Smooth muscle cell (in vitro differentiated cells): ENCODE data around the gene EPHA5. TPM values are rescaled to one million over a fixed set of nuclear protein-coding genes. Genes with fewer than 3 reads are reported as not detected.

Experiments
- DNase-seq: peaks from one replicate; lab custom pipeline; 2025; ENCODE audit not compliant: unreplicated experiment; lab: John Stamatoyannopoulos, UW
- H2AFZ ChIP-seq: fragments of 200-600 bp; sonication (generic); 2 replicates; pipeline ENCODE4 v1.6.0; 2016; ENCODE audit warnings: antibody characterized with exemption, low read depth, mild to moderate bottlenecking
- H3F3A ChIP-seq: fragments of 200-600 bp; sonication (generic); 2 replicates; pipeline ENCODE4 v1.6.0; 2017; ENCODE audit warnings: antibody characterized with exemption, low read depth
- H3K27ac ChIP-seq: fragments of 200-600 bp; sonication (generic); 2 replicates; pipeline ENCODE4 v1.5.1; 2016; ENCODE audit warnings: low read depth, mild to moderate bottlenecking
- H3K27me3 ChIP-seq: fragments of 200-600 bp; sonication (generic); 2 replicates; pipeline ENCODE4 v1.6.1; 2016; ENCODE audit warnings: low read depth, mild to moderate bottlenecking
- H3K36me3 ChIP-seq: fragments of 200-600 bp; sonication (generic); 2 replicates; pipeline ENCODE4 v1.5.1; 2016; ENCODE audit warnings: low read depth
- H3K4me1 ChIP-seq: fragments of 200-600 bp; sonication (generic); 2 replicates; pipeline ENCODE4 v1.5.1; 2016; ENCODE audit warnings: low read depth
- H3K4me2 ChIP-seq: fragments of 200-600 bp; sonication (generic); 2 replicates; pipeline ENCODE4 v1.6.0; 2016; ENCODE audit warnings: mild to moderate bottlenecking
- H3K4me3 ChIP-seq: fragments of 200-600 bp; sonication (generic); 2 replicates; pipeline ENCODE4 v1.5.1; 2016; ENCODE audit warnings: mild to moderate bottlenecking
- H3K79me2 ChIP-seq: fragments of 200-600 bp; sonication (generic); 2 replicates; pipeline ENCODE4 v1.6.0; 2016; ENCODE audit warnings: low read depth, mild to moderate bottlenecking
- H3K9ac ChIP-seq: fragments of 200-600 bp; sonication (generic); 2 replicates; pipeline ENCODE4 v1.6.0; 2016; ENCODE audit warnings: low read depth
- H3K9me3 ChIP-seq: fragments of 200-600 bp; sonication (generic); replicated peaks from 2 replicates; pipeline ENCODE4 v1.5.1; 2016; ENCODE audit warnings: low read depth
- H4K20me1 ChIP-seq: fragments of 200-600 bp; sonication (generic); 2 replicates; pipeline ENCODE4 v1.6.0; 2016; ENCODE audit warnings: low read depth
- WGBS: methylation state at CpG from one replicate; pipeline ENCODE4 v1.1.7; 2016; ENCODE audit warnings: low lambda C conversion rate; 5-methylcytosine and 5-hydroxymethylcytosine counted together
- polyA plus RNA-seq: library from polyadenylated mRNA; unstranded; fragments of >200 nt; fragmentation: Nextera tagmentation; extraction: Ambion mirVana; gene quantifications from 2 replicates; pipeline ENCODE4 v1.2.1, GENCODE V29; 2016
- total RNA-seq: library from RNA; depleted of rRNA; stranded (reverse); fragments of >200 nt; gene quantifications from 2 replicates; pipeline ENCODE4 v1.2.3, GENCODE V29; 2014
- TF ChIP-seq, protein P1 (sequence below): fragments of 200-600 bp; sonication (generic); IDR thresholded peaks from 2 replicates; pipeline ENCODE4 v1.5.1; 2017; ENCODE audit warnings: borderline replicate concordance, mild to moderate bottlenecking, antibody characterized with exemption; ENCODE audit not compliant: insufficient read depth, poor library complexity, severe bottlenecking

EPHA5 gene
- total and polyA plus RNA-seq, 2 experiments from 2014 or later = 0.04 TPM; not detected in 1

DNA sequence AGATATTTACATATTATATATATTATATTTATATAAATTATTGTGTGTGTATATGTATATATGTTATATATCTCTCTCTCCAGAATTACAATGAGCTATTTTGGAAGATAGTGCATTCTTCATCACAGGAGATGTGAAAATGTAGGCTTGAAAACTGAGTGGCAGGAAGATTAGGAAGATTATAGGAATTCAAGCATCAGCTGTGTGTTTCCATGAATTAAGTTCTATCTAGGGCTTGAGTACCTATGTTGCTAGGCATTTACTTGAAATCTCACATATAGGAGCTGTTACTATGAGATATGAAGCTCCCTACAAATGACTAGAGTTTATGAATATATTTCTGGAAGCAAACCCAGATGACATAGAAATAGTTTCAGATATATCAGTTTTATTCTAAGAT lies 328.7 kb downstream of the EPHA5 start:
- H3K79me2 ChIP-seq = no peaks in the 10 kb centered on the region
- no peaks in the 10 kb centered on the region for H3K4me1 ChIP-seq
- no peaks in the 10 kb centered on the region for H3K27me3 ChIP-seq
- H3K4me3 ChIP-seq = no peak overlapping the region
- H3K27ac ChIP-seq = no peak overlapping the region
- H3F3A ChIP-seq = no peaks in the 10 kb centered on the region
- H4K20me1 ChIP-seq = no peaks in the 10 kb centered on the region
- no peaks in the 10 kb centered on the region for H3K9me3 ChIP-seq
- H3K4me2 ChIP-seq = no peak overlapping the region
- H3K9ac ChIP-seq = no peak overlapping the region
- no peak overlapping the region for H2AFZ ChIP-seq
- H3K36me3 ChIP-seq = no peaks in the 10 kb centered on the region
- no peak for DNase-seq
- TF ChIP-seq, protein P1, sequence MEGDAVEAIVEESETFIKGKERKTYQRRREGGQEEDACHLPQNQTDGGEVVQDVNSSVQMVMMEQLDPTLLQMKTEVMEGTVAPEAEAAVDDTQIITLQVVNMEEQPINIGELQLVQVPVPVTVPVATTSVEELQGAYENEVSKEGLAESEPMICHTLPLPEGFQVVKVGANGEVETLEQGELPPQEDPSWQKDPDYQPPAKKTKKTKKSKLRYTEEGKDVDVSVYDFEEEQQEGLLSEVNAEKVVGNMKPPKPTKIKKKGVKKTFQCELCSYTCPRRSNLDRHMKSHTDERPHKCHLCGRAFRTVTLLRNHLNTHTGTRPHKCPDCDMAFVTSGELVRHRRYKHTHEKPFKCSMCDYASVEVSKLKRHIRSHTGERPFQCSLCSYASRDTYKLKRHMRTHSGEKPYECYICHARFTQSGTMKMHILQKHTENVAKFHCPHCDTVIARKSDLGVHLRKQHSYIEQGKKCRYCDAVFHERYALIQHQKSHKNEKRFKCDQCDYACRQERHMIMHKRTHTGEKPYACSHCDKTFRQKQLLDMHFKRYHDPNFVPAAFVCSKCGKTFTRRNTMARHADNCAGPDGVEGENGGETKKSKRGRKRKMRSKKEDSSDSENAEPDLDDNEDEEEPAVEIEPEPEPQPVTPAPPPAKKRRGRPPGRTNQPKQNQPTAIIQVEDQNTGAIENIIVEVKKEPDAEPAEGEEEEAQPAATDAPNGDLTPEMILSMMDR = no peak

DNA sequence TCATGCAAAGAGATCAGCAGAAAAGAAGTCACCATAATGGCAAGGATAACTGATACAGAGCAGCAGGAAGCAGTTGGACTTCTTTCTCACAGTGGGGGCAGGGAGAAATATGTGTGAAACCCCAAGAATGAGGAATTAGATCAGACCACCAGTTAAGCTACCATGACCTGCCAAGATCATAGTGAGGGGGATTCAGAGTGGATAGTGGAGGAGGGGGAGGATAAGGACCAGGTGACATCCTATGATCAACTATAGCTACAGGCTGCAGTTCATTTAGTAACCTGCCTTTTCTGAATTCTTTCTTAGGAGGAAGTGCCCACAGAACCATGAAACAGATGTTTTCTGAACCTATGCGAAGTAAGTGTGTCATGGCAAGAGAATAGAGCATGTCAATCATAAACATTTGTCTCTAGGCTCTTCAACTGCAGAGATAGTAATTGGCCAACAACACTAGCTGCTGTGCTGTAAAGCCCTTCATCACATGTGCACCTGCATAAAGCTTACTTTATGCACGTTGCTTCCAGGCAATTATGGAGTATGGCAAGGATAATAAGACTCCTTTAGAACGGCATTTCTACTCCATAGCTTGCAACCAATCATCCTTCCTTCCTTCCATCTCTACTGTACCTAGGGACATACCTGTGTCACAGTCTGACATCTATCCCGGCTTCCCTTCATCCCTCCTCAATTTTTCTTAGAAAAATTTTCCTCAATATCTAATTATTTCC lies 329.7 kb downstream of the EPHA5 start:
- no peaks in the 10 kb centered on the region for H3K9me3 ChIP-seq
- H3K79me2 ChIP-seq = no peaks in the 10 kb centered on the region
- H3K4me1 ChIP-seq = no peaks in the 10 kb centered on the region
- H3F3A ChIP-seq = no peaks in the 10 kb centered on the region
- no peak overlapping the region for H3K27ac ChIP-seq
- DNase-seq = no peak
- H4K20me1 ChIP-seq = no peaks in the 10 kb centered on the region
- no peak overlapping the region for H2AFZ ChIP-seq
- TF ChIP-seq, protein P1 = no peak
- no peak overlapping the region for H3K9ac ChIP-seq
- no peak overlapping the region for H3K4me3 ChIP-seq
- H3K36me3 ChIP-seq = no peaks in the 10 kb centered on the region
- 79% methylated on average over 4 of the region's 4 CpGs for WGBS
- no peaks in the 10 kb centered on the region for H3K27me3 ChIP-seq
- H3K4me2 ChIP-seq = no peak overlapping the region

DNA sequence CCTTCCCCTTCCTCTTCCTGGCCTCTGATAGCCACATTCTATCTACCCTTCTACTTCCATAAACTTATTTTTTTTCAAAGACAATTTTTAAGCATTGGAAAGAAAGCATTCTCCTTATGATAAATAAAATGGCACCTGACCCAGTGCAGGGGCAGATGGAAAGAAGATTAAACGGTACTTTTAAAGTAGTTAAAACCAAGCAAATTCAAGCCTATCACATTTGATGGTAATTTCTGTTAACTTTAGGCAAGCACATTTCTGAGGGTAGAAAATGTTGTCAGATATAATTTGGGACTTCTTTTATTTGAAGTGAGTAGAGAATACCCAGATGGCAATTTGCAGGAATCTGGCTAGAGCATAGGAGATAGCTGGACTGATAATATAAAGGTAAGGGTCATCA lies 332.9 kb downstream of the EPHA5 start:
- no peak overlapping the region for H3K4me2 ChIP-seq
- H3K9ac ChIP-seq = no peak overlapping the region
- no peak overlapping the region for H2AFZ ChIP-seq
- H3F3A ChIP-seq = no peaks in the 10 kb centered on the region
- H3K27me3 ChIP-seq = no peaks in the 10 kb centered on the region
- no peak overlapping the region for H3K27ac ChIP-seq
- H3K79me2 ChIP-seq = no peaks in the 10 kb centered on the region
- H3K4me3 ChIP-seq = no peak overlapping the region
- WGBS = 96% methylated on average over 1 of the region's 1 CpG
- H4K20me1 ChIP-seq = no peaks in the 10 kb centered on the region
- TF ChIP-seq, protein P1 = no peak
- H3K9me3 ChIP-seq = no peaks in the 10 kb centered on the region
- DNase-seq = no peak
- no peaks in the 10 kb centered on the region for H3K4me1 ChIP-seq
- H3K36me3 ChIP-seq = no peaks in the 10 kb centered on the region

DNA sequence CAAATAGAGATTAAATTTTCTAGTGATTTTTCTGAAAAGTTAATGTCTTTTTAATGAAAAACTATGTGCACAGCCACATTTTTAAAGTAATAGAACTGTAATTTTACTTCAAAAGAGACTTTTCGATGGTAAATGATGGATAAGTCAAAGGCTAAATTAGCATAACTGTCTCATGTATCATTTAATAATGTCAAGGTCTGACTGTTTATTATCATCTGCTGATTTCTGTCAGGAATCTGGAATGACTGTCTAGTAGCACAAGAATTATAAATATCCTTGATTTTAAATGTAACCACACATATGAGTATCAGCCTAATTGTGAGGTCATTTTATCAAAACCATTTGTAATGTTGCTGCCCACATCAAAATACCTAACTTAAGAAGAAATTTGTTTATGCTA lies 333.8 kb downstream of the EPHA5 start:
- DNase-seq = no peak
- no peaks in the 10 kb centered on the region for H4K20me1 ChIP-seq
- TF ChIP-seq, protein P1 = no peak
- H3K4me1 ChIP-seq = no peaks in the 10 kb centered on the region
- no peak overlapping the region for H3K4me3 ChIP-seq
- H3K4me2 ChIP-seq = no peak overlapping the region
- H3F3A ChIP-seq = no peaks in the 10 kb centered on the region
- no peak overlapping the region for H3K27ac ChIP-seq
- no peaks in the 10 kb centered on the region for H3K36me3 ChIP-seq
- no peaks in the 10 kb centered on the region for H3K79me2 ChIP-seq
- no peaks in the 10 kb centered on the region for H3K27me3 ChIP-seq
- H3K9me3 ChIP-seq = no peaks in the 10 kb centered on the region
- no peak overlapping the region for H3K9ac ChIP-seq
- WGBS = 82% methylated on average over 1 of the region's 1 CpG
- no peak overlapping the region for H2AFZ ChIP-seq
